NCI-H2107 (cell line): ENCODE data around the gene HIVEP3.

Experiments used
- DNase-seq: peaks from one replicate; lab custom pipeline; 2025; lab: John Stamatoyannopoulos, UW

The HIVEP3 gene

DNA sequence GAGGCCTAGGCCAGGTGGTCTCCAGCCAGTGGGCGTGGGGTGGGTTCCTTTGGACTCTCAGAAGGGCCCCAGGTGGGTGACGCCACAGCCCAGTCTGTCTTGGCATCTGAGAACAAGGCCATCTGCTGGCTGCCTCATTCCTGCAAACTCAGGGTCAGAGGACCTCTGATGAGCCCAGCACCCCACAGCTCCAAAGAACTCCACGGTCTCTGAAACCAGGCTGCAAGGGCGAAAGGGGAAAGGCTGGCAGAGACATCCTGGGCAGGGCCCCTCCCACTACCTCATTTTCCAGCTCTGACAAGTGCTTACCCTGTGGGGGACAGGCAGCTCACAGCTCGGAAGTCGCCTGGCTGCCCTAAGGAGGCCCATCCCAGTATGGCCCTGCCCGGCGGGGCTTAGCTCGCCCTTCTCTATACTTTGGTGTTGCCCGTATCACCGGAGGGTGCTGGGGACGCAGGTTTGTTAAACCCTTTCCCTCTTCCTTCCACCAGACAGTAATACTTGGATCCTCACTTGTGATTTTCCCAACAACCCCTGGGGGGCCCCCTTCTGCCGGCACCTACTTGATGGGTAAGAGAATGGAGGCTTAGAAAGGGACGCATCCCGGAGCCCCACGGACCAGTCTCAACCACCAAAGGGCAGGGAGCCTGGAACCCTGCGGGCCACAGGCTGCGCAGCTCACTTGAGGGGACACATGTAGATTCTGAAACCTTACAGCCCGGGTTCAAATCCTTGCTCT is 423.3 kb downstream of the HIVEP3 start:
- DNase-seq: no peak

DNA sequence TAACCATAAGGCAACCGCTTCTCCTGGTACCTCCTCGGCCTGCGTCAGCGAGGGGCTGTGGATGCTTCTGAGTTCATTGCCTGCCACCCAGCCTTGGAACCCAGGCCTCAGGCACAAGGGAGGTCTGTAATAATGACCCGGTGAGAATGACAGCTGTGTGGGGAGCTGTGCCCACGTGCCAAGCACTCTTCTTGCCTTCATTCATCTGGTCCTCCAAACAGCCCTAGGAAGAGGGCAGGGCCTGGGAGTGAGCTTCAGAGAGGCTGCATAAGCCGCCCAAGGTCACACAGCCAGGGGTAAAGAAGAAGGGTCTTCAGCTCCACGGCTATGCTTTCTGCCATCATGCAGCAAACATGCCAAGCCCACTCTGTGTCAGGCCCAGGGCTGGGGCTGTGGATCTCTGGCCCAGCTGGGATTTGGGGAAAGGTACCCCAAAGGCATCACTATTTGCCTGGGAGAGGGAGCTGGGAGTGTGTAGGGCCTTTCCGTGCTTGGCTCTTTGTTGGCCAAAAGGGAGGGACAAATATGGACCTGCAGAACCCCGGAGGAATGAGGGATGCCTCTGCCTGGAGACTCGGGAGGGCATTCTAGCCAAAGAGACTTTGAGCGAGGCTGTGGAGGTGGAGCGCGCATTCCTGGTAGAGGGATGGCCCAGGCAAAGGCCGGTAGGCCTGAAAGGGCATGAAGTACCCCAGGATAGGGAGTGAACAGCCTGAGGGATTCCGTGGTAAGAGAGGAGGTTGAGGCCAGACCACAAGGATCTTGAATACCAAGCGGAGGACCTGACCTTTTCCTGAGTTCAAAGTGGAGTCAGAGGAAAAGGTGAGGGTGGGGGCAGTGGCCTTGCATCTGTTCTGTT is 424.1 kb downstream of the HIVEP3 start:
- no peak for DNase-seq

DNA sequence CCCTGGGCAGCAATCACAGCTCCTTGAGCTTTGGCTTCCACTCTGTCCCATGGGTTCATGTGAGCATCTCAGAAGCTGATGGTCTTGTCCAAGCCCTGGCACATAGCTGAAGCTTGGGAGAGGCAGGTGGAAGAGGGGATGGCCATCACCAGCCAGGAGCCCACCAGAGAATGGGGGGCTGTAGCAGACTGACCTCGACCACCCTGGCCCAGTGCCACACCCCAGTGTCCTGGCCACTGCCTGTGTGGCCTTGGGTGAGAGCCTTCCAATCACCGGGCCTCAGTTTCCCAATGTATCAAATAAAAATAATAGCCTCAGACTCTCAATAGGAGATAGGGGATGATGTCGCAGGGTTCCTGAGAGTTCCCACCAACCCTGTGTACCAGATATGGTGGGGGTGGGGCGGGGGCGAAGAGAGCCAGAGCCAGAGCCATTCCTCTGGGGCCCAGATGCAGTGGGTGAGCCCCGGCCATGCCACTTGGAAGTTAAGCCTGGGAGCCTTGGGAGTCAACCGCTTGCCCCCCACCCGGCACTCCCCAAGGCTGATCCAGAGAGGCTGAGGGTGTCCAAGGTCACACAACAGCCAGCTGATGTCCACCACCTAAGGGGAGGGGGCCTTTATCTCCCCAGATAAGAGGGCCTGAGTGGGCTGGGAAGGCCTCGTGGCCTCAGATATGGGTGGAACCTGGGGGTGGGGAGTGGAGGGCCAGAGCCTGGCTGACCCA is 424.9 kb downstream of the HIVEP3 start:
- no peak for DNase-seq

DNA sequence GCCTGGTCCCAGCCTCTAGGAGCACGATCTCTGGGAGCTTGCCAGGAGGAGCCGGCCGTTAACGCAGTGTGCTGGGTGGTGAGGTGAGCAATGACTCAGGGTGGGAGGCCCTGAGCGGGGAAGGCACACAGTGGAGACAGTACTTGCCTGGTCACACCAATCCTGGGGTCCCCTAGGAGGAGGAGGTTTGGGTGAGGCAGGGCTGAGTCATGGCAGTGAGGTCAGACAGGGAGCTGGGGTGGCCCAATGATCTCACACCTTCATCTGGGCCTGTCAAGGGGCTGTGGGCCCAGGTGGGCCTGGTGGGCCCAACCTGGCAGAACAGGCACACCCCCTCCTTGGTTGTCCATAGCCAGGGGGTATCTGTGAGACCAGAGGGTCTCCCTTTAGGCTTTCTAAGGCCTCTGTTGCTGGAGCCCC is 425.6 kb downstream of the HIVEP3 start:
- DNase-seq: no peak

DNA sequence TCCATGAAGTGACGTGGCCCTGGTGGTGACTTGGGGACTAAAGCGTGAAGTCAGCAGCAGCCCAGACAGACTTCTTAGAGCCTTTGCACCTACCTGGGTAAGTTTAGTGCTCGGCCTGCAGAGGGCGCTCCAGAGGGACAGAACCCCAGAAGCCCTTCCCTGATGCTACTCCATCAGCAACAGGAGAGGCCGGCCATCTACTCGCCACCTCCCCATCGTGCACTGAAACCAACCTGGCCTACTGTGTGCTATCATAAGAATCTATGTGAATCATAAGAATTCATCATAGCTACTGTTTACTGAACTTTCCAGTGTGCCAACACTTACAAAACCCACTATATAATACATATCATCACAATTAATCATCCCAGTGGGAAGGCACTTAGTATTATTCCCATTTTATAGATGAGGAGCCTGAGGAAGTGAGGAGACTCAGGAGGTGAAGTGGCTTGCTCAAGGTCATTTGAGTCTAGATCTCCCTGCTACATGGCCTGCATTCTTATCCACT is 426.3 kb downstream of the HIVEP3 start:
- DNase-seq: no peak

DNA sequence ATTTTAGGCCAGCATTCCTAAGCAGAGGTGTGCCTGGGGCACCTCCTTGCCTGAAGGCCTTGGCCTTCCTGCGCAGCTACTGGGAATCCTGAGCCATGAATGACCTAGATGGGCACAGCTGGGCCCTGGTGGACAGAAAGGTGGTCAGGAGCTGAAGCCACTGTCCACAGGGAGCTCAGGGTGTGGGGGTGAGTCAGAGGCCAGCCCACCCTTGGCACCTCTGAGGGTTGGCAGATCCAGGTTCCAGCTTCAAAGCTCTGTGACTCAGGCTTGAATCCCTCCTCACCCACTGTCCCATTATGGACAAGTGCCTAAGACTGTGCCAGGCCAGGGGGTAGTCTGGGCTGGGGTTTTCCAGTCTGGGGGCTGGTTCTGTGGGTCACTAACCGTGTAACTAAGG is 427.8 kb downstream of the HIVEP3 start:
- no peak for DNase-seq

DNA sequence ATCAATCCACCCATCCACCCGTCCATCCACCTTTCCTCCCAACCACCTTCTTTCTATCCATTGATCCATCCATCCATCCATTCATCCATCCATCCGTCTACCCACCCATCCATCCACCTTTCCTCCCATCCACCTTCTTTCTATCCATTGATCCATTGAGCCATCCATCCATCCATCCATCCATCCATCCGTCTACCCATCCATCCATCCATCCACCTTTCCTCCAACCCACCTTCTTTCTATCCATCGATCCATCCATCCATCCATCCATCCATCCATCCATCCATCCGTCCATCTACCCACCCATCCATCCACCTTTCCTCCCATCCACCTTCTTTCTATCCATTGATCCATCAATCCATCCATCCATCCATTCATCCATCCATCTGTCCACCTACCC is 429.2 kb downstream of the HIVEP3 start:
- DNase-seq: no peak

DNA sequence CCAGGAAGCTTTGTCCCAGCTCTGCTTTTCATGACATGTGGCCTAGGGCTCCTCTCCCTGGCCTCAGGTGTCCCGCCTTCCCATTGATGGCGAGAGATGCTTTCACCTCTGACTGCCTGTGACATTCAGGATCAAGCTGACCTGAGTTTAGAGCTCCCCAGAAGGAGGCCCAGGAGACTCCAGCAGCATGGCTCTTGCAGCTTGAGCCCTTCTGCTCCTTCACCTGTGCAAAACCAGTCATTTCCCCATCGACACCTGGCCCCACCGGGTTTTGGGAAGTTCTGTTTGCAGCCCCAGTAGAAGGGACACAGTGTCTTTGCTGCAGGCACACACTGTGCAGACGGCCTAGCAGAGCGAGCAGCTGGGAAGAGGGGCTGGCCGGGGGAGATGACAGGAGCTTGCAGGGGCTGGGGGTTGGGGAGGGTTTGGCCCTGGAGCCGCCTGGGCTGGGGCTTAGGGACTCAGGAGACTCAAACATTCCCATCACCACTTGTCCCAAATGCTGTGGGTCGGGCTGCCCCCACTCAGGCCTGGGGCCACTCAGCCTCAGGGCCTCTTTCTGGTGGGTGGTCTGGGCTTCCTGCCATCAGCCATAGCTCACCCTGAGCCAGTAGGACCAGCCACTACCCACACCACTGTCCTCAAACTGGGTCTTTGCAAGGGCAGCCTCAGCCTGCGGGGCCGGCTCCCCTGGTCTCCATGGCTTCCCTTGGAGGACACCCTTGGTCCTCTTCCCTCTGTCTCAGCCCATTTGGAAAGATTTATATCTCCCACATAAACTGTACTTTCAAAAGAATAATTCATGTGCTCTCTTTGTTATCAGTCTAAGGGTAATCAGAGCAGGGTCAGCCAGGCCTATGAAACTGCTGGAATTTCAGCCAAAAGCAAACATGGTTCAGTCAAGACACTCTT is 430.4 kb downstream of the HIVEP3 start:
- DNase-seq: no peak

DNA sequence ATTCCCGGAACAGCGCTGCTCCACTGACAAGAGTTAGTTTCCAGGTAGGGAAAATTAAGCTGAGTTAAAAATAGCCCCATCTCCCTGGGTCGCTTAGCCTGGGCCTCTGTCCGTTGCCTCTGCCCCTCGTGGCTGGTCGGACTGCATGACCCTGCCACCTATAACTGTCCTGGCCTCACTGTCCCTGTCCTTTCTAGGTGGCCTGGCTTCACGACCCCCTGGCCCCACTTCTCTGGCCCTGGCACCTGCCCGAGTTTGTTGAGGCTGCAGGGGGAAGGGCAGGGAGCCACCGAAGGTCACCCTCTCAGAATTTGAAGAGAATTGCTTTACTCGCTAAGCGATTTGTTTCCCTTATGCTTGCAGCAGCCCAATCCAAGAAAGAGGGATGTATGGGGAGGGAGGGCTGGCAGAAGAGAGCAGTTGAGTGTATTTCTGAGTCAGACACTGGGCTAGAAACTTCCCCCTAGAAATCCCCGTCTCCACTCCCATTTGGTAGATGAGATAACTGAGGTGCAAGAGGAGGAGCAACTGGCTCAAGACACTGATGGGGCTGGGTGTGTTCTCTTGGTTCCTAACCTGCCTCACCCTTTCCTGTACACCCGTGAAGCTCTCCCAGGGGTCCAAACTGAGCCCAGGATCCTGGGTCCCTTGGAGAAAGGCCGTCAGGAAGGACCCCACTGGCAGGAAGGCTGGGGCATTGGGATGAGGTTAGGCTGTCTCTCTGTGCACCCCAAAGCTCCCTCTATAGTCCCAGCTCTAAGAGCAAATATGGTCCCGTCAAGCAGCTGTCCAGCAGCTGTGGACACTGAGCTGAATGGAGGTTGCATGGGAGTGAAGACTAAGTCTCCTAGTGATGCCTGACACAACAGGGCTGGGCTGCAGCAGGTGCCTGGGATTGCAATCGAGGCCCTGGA is 431.3 kb downstream of the HIVEP3 start:
- no peak for DNase-seq

DNA sequence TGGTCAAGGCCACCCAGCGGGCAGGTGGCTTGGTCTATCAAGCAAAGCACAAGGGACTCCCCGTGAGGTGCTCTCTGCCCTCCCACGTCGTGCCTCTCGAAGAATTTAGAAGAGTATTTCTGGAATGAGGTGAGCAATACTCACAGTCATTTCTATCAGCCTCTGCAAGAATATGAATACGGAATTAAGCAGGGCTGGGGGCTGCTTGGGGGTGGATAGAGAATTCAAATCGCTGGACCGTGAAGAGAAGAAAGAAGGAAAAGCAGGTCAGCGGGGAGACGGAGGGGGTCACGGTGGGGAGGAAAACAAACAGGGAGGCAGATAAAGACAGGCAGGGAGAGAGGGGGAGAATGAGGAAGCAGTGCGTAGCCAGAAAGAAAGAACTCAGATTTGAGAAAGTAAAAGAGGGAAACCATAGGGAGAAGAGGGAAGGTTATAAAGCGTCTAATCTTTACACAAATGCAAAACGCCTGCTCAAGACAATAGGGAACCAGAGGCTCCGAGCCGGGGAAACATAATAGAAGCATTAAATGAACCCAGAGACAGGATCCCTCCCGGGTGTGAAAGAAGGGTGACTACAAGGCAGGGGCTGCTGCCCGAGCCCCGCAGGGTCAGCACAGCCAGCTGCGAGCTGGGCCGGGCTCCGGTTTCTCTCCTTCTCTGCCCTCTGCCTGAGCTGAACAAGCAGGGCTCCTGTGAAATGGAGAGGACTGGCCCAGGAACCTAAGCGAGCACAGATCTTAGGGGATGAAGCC is 432.2 kb downstream of the HIVEP3 start:
- DNase-seq: no peak

DNA sequence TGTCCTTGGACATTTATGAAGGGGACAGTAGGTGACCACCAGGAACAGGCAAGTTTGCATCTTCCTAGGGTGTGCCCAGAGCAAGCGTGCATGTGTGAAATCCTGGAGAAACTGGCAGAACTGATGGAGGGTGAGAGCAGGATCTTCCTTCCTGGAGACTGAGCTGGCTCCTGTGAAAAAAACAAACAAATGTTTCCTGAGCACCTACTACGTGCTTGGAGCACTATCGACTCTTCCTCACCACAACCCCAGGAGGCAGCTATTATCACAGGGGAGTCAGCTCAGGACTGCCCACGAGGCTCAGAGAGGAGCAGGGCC is 432.7 kb downstream of the HIVEP3 start:
- DNase-seq: no peak

DNA sequence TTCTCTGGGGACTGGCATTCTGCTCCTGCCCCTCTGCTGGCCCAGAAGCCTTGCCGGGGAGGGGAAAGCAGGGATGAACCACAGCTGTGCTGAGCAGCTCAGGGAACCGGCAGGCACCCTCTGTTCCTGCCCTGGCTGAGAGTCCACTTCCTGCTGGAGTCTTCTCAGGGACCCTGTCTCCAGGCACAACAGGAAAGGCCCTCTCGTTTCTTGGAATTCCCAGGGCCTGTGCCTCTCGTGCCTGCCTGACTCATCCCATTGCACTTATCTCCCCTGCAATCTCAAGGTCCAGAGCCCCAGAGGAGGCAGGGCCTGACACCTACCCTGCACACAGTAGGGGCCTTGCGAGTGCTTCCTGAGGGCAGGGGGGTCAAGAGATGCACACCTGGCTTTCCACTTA is 433.1 kb downstream of the HIVEP3 start:
- DNase-seq: no peak

DNA sequence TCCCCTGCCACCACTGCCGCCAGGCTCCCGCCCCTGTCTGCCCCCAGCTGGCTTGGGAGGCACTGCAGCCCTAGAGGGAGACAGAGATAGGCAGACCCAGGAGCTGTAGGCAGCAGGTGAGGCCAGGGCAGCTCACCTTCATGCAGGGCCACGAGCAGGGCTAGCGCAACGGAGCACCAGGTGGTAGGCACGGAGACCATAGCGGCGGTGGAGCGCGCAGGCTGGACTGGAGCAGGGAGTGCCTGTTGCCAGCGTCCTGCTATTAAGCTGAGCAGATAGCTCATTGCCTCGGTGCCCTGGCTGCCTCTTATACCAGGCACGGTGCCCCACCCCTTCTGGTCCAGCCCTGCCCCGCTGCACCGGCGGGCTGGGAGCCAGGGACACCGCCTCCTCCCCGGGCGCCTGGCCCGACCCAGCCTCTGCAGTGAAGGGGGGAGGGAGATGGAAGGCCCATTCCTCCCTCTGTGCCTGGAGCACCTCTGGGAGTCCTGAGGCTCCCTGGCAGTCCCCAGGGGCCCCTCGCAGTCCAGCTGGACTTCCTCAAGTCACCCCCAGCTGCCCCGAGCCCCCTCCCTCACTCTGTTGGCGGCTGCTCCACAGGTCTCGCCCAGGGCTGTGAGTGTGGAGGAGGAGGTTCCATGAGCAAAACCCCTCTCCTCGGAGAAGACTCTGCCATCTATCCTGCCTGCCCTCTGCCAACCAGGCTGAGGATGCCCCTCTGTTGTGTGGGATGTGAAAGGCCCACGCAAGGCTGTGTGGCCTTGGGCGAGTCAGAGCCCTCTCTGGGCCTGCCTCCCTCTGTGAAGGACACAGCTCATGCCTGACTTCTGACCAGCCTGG is 434.1 kb downstream of the HIVEP3 start, which contains the start of gene EDN2:
EDN2 (minus strand) TSS at position 282 of the 840 bp plus-strand sequence; CDS start at position 200, 82 bp downstream.
- DNase-seq: peak; percentile 89

DNA sequence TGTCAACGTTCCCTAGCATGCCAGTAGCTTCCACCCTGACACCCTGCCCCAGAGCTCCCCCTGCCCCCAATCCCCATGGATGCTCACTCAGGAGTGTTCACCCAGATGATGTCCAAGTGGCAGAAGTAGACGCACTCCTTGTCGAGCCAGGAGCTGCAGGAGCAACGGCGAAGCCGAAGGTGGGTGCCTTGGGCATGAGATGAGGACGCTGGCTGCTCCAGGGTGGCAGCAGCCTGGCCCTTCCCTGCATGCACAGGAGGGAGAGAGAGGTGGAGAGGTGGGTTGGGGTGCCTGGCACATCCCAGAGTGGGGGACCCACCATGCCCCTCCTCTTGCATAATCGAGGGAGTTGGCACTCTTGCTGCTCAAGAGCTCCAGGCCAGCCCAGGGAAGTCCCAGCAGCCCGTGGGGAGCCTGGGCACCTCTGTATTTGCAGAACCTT is 434.7 kb downstream of the HIVEP3 start:
- DNase-seq: no peak

DNA sequence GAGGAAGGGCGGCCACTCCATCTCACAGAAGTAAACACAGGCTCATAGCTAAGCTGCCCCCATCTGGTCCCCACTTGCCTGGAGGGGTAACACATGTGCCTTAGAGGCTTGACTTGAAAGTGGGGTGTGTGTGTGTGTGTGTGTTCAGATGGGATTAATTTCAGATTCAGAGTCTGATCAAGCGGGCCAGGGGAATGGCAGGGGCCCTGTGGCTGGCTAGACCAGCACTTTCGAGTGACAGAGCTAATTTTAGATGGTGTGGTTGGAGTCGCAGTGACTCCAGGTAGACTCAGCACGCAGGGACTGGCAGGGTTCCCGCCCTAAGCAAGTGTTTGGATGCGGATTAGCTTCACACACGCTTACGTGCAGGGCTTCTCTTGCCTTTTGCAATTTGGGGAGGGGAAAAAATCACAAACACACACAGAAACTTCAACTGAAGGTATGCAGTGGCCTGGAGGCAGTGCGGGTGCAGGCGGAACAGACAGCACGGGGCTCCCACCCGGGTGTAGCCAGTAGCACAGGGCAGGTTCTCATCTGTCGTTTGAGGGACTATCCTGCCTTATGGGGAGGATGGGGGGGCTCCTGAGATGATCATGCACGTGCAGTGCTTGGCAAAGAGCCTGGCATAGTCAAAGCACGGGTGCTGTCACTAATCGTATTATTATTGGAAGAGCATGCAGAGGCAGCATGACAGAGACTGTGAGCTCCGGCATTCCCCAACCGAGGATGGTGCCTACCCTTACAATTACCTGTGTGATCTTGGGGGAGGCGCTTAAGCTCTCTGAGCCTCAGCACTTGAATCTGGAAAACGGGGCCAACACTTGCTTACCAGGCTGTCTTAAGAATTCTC is 435.5 kb downstream of the HIVEP3 start:
- no peak for DNase-seq

DNA sequence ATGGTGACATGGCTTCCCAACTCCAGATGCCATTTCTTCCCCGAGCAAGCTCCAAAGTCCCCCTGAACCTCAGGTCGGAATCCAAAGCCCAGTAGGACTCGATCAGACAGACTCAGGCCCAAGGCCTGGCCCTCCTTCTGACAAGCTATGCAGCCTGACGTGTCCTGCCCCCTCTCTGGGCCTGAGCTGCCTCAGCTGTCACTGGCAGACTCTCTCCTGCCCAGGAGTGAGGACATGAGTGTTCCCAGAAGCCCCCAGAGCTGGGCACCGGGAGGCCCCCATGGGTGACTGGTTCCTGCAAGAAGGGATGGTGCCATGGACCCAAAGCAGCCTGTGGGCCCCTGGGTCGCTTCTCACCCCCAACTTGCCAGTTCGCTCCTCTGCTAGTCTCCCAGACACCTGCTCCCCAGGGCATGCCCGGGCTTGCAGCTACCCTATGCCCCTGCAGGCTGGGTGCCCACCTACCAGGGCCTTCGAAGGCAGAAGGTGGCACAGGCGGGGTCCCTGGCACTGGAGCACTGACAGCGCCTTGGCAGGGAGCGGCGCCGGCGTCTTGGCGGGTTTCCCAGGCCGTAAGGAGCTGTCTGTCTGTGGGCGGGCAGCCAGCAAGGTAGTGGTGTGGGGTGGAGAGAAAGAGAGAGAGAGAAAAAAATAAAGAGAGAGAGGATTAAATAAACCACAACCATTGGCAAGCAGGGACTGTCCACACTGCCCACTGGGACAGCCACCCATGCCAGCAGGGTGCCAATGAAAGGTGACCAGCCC is 436.5 kb downstream of the HIVEP3 start:
- DNase-seq: peak; percentile 39
